ENCODE measurements around the gene DAD1.

DNA sequence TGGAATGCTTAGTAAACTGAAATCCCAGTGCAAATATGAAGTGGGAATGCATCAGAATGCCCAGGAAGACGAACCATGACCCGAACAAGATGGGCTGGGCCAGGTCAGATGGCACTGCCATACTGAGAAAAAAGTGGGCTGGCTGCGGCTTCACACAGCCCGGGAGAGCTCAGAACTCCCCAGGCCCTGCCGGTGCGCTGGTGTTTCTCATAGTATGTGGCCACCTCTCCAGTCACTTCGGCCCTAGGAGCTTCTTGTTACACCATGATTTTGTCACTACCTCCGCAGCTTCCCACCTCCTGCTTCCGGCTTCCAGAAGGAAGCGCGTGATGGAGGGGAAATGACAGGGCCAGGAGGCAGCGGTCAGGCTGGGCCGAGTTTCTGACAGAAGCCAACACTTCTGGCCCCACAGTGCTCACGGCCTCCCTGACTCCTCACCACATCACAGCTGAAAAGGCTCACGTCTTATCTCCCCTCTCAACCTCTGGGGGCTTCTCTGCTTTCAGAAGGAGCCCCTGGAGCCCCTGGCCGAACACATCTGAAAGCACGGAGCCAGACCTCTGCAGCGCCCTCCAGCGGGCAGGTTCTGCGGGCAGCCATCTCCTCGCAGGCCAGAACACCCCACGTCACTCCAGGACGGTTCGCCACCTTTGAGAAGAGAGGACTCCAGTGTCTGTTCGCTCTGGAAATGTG lies 30.7 kb downstream of the DAD1 start:
- TF ChIP-seq, protein P1, sequence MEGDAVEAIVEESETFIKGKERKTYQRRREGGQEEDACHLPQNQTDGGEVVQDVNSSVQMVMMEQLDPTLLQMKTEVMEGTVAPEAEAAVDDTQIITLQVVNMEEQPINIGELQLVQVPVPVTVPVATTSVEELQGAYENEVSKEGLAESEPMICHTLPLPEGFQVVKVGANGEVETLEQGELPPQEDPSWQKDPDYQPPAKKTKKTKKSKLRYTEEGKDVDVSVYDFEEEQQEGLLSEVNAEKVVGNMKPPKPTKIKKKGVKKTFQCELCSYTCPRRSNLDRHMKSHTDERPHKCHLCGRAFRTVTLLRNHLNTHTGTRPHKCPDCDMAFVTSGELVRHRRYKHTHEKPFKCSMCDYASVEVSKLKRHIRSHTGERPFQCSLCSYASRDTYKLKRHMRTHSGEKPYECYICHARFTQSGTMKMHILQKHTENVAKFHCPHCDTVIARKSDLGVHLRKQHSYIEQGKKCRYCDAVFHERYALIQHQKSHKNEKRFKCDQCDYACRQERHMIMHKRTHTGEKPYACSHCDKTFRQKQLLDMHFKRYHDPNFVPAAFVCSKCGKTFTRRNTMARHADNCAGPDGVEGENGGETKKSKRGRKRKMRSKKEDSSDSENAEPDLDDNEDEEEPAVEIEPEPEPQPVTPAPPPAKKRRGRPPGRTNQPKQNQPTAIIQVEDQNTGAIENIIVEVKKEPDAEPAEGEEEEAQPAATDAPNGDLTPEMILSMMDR (IDR thresholded peaks at IDR 0.05): no peak
- no peak for TF ChIP-seq POLR2A (IDR thresholded peaks at IDR 0.05)
